Kidney epithelial cell (primary cell): ENCODE results near the gene CENPT. TPM values are rescaled to one million over a fixed set of nuclear protein-coding genes. Genes with fewer than 3 reads are reported as not detected.

Experiments used
- DNase-seq: peaks from one replicate; pipeline ENCODE4 v3.0.0-alpha.2; 2010; ENCODE audit warnings: low read depth
- H3K27me3 ChIP-seq: 2 replicates; pipeline ENCODE4 v1.6.0; 2011; ENCODE audit warnings: low read length; ENCODE audit not compliant: control insufficient read depth, insufficient read depth
- H3K36me3 ChIP-seq: 2 replicates; pipeline ENCODE4 v1.5.1; 2011; ENCODE audit warnings: low read length; ENCODE audit not compliant: control insufficient read depth, insufficient read depth
- H3K4me3 ChIP-seq: 2 replicates; pipeline ENCODE4 v1.5.1; 2011; ENCODE audit warnings: low read depth, mild to moderate bottlenecking, control low read depth, low read length
- total RNA-seq: library from RNA; depleted of rRNA; stranded (reverse); fragments of >200 nt; gene quantifications from 2 replicates; pipeline ENCODE4 v1.2.3, GENCODE V29; 2015
- TF ChIP-seq, protein P1 (sequence below): IDR thresholded peaks from 2 replicates; pipeline ENCODE4 v1.5.1; 2011; ENCODE audit warnings: mild to moderate bottlenecking, moderate library complexity, low read length, control low read depth, inconsistent platforms; ENCODE audit not compliant: insufficient read depth, poor library complexity, severe bottlenecking

CENPT gene
- total RNA-seq, 1 donor from 2014 or later = 30.3 TPM

GRCh38 chr16:67879462-67879861, 32.0 kb upstream of the CENPT start:
- Histone ChIP-seq H3K27me3 (no peaks in the 10 kb centered on the region), H3K4me3 (no peak overlapping the region), H3K36me3 (peaks cover 4% of the 10 kb centered on the region)
- DNase-seq = no peak
- TF ChIP-seq, protein P1, sequence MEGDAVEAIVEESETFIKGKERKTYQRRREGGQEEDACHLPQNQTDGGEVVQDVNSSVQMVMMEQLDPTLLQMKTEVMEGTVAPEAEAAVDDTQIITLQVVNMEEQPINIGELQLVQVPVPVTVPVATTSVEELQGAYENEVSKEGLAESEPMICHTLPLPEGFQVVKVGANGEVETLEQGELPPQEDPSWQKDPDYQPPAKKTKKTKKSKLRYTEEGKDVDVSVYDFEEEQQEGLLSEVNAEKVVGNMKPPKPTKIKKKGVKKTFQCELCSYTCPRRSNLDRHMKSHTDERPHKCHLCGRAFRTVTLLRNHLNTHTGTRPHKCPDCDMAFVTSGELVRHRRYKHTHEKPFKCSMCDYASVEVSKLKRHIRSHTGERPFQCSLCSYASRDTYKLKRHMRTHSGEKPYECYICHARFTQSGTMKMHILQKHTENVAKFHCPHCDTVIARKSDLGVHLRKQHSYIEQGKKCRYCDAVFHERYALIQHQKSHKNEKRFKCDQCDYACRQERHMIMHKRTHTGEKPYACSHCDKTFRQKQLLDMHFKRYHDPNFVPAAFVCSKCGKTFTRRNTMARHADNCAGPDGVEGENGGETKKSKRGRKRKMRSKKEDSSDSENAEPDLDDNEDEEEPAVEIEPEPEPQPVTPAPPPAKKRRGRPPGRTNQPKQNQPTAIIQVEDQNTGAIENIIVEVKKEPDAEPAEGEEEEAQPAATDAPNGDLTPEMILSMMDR = no peak

DNA sequence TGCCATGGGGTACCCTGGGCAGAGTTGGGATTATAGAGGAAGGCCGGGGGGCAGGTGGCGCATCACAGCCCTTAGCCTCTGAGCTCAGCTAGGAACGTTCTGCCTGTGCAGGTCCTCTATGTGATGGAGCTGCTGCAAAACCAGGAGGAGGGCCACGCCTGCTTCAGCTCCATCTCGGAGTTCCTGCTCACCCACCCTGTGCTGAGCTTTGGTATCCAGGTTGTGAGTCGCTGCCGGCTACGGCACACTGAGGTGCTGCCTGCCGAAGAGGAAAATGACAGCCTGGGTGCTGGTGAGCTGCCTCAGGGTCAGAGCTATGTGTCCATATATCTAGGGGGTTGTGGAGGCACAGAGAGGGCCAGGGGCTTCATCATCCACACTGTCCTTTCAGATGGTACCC, 31.4 kb upstream of the CENPT start:
- no peak overlapping the region for H3K4me3 ChIP-seq
- H3K36me3 ChIP-seq = peaks cover 4% of the 10 kb centered on the region
- no peak for DNase-seq
- no peaks in the 10 kb centered on the region for H3K27me3 ChIP-seq
- TF ChIP-seq, protein P1 = no peak

GRCh38 chr16:67878232-67878631, 30.7 kb upstream of the CENPT start:
- DNase-seq = no peak
- H3K36me3 ChIP-seq = peaks cover 4% of the 10 kb centered on the region

DNA sequence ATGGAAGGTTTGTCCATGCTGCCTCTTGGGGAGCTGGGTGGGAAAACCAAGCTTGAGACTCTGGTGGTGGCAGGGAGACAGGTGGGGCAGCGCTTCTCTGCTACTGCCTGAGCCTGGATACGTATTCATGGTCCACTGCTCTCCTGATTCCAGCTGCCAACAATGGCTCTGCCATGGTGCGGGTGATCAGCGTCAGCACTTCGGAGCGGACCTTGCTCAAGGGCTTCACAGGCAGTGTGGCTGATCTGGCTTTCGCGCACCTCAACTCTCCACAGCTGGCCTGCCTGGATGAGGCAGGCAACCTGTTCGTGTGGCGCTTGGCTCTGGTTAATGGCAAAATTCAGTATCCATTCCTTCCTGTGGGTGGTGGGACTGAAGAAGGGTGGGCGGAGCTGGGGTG, 29.6 kb upstream of the CENPT start:
- DNase-seq = no peak
- H3K4me3 ChIP-seq = no peak overlapping the region
- TF ChIP-seq, protein P1 = no peak
- H3K36me3 ChIP-seq = peaks cover 2% of the 10 kb centered on the region
- no peaks in the 10 kb centered on the region for H3K27me3 ChIP-seq

More at GRCh38 chr16:67878232-67878631, 30.7 kb upstream of the CENPT start:
- Histone ChIP-seq H3K27me3 (no peaks in the 10 kb centered on the region), H3K4me3 (no peak overlapping the region)
- TF ChIP-seq, protein P1 = no peak

- peaks cover 4% of the 10 kb centered on the region for H3K36me3 ChIP-seq
- no peaks in the 10 kb centered on the region for H3K27me3 ChIP-seq
- no peak overlapping the region for H3K4me3 ChIP-seq
- no peak for DNase-seq
- TF ChIP-seq, protein P1 = no peak
These were observed 26.9 kb upstream of the CENPT start for GRCh38 chr16:67874372-67874771.
